NCI-H2107 treated with DMSO at 0.1 percent for 48 hours (cell line): ENCODE data around the gene HM13.
A peak's percentile ranks its signal among the peaks of the same experiment; 100 is the strongest.
"Not testable (repeated sequence)": the region's sequence is repeated elsewhere in the genome, so short reads cannot be mapped to it uniquely, and the experiment has no call there.

Source experiments
- DNase-seq: peaks from one replicate; lab custom pipeline; 2025; ENCODE audit not compliant: unreplicated experiment; lab: John Stamatoyannopoulos, UW

The HM13 gene

DNA sequence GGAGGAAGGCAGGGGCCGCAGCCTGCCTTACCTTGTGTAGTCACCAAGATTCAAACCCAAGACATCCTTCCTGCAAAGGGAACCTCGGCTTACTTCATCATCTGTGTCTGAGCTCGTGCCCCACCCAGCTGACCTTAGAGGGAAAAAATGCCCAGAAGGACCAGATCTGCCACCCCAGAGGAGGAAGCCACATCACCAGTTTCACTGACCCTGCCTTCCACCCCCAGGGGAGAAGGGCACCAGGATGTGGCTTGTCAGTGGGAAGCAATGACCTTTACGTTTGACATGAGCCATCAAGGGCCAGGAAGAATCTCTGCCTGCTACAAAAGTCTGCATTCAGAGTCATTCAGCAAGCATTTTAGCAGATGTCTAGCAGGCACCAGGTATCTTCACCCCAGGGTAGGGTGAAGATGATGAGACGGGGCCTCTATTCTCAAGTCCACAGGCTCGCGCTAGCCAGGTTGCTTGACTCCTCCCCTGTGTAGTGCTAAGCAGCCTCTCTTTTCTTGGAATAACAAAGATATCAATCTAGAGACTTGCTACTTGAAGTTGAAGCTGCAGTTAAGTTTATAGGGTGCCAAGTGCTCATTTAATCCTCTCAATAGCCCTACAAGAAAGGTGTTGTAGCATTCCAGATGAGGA lies 28.1 kb downstream of the HM13 start:
- no peak for DNase-seq

DNA sequence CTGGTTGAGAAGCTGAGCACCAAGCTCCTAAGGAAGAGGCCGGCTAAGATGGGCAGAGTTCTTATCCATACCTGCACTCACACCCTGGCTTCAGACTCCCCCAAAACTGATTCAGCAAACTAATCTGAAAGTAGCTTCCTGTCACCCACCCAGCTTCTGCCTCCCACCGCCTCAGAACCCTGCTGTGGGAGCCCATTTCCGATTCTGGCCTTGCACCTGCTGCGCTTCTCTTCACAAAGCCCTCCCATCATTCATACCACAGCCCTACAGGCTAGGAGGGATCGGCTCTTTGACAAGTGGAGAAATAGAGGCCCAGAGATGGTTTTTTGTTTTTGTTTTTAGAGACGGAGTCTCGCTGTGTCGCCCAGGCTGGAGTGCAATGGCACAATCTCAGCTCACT lies 28.7 kb downstream of the HM13 start:
- DNase-seq, result no peak

DNA sequence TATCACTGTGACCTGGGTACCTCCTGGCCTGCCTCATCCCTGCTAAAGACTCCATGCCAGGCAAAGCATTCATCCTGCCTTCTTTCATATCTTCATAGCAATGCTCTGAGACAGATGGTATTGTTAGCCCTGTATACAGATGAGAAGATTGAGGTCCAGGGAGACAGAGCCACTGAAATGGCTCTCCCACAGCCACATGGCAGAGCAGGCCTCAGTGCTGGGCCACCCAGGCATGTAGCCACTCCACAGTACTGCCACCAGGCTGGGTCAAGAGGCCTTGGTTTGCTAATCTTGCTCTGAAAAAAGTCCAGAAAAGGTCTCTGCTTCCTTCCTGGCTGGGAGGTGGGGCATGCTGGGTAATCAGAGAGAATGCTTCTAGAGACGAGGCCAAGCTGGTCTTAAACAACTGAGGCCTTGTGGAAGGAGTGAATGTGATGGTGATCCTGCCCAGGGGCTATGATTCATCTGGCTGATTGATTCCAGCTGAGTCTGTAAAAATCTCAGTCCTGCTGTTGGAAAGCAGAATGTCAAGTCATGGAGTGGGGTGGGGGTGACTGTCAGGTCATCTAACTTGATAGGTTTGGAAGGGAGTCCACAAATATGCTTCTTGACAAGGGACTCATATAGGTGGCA lies 29.8 kb downstream of the HM13 start:
- DNase-seq, result no peak

DNA sequence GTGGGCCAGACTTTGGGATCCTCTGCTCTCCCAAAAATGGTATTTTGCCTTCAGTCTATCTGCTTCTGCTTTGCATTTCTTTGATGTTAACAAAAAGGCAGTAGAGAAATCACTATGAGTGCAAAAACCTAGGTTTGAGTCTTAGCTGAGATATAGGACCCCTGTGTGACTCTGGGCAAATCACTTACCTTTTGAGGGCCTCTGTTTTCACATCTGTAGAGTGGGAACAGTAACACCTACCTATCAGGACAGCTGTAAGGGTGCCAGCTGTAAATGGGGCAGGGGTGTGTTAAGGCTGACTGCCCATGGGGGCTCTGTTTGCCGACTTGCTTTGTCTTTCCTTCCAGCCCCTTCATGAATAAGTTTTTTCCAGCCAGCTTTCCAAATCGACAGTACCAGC lies 30.4 kb downstream of the HM13 start:
- DNase-seq, result no peak

DNA sequence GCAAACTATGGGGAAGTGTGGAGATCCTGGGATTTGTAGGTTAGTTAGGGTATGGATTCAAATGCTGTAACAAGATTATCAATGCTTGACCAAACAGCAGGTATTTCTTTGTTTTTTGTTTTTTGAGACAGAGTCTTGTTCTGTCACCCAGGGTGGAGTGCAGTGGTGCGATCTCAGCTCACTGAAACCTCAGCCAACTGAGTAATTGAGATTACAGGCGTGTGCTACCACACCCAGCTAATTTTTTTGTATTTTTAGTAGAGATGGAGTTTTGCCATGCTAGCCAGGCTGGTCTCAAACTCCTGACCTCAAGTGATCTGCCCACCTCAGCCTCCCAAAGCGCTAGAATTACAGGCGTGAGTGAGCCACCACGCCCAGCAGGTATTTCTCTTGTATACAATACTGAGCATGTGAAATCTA lies 31.4 kb downstream of the HM13 start:
- not testable (repeated sequence) for DNase-seq

DNA sequence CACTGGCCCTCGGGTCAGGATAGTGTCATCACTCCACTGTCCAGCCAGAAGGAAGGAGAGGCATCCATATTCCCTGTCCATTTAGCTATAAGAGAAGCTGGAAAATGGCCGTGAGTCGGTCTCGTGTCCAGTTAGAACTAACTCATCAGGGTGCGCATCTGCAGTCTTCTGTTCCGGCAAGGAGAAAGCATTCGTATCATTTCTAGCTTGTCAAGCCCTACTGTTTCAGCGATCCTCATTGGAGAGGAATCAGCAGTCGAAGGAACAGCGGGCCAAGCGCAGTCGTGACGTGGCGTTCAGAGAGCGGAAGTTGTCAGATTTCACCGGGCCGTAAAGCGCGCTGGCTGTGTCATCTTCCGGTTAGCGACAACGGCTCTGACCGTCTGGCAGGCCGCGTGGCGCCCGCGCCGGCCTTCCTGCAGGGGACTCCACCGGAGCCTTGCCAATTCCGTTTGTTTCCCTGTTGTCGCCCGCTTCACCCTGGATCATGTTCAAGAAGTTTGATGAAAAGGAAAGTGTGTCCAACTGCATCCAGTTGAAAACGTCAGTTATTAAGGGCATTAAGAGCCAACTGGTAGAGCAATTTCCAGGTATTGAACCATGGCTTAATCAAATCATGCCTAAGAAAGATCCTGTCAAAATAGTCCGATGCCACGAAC lies 32.9 kb downstream of the HM13 start:
- DNase-seq, result no peak

DNA sequence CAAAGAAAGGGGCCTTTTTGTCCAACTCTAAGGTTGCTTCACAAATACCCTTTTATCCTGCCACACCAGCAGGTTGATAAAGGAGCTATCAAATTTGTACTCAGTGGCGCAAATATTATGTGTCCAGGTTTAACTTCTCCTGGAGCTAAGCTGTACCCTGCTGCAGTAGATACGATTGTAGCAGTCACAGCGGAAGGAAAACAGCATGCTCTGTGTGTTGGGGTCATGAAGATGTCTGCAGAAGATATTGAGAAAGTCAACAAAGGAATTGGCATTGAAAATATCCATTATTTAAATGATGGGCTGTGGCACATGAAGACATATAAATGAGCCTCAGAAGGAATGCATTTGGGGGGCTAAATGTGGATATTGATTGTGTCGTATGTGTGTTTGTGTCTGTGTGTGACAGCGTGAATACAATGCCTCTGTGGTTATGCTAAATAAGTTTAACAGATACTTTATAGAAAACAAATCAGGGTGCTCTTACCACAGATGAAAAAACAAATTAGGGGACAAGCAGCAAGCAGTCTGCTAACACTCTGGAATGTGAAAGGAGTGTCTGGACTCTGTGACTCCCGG lies 33.6 kb downstream of the HM13 start:
- no peak for DNase-seq

DNA sequence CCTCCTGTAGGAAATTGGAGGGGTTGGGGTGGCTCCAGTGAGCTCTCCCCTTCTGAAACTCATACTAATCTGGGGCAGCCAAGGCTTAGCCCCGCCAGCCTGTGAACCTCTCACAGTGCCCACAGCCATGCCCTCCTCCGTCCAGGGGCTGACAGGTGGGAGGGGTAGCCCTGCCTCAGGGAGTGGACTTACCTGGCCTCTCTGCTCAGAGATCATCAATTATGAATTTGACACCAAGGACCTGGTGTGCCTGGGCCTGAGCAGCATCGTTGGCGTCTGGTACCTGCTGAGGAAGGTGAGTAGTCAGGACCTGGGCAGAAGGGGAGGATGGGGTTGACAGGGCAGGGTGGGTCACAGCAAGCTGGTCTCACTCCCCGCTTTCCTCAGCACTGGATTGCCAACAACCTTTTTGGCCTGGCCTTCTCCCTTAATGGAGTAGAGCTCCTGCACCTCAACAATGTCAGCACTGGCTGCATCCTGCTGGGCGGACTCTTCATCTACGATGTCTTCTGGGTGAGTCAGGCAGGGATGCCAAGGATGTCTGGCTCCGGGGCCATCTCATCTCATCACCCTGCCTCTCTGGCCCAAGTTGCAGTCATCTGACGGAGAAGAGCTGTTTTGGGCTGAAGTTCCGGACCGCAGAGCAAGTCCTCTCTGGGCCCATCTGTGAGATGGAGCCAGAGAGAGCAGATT lies 34.7 kb downstream of the HM13 start:
- DNase-seq, result no peak

DNA sequence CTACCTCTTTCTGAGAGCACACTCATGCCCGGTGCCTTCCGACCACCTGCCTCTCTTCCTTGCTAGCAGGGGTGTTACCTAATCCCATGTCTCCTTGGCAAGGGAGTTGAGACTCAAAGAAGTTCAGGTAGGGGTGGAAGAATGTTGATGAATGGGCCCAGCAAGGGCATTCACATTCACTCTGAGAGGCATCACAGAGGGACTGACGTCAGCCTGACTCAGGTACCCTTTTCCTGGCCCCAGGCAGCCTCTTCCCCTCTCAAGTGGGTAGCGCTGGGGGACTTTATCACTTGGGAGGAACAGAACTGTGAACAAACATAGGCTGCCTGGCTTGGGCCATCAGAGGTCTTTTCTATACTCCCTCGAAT lies 35.3 kb downstream of the HM13 start:
- DNase-seq, result no peak

DNA sequence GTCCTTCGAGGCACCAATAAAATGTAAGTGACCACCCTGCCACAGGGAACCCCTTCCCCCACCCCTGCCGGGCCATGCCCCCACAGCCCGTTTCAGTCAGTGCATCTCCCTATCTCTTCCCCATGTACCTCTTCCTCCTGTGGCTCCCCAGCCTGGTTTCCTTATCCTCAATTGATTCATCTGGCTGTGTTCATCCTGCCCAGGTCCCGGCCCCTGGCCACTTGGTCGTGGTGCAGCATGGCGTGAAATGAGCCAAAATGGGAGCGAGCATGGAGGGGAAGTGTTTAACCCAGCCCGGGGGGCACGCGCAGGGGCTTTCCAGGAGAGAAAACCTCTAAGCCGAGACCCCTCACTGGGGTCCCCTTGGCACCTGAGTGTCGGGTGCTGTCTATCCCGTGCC lies 35.9 kb downstream of the HM13 start:
- DNase-seq, result no peak

DNA sequence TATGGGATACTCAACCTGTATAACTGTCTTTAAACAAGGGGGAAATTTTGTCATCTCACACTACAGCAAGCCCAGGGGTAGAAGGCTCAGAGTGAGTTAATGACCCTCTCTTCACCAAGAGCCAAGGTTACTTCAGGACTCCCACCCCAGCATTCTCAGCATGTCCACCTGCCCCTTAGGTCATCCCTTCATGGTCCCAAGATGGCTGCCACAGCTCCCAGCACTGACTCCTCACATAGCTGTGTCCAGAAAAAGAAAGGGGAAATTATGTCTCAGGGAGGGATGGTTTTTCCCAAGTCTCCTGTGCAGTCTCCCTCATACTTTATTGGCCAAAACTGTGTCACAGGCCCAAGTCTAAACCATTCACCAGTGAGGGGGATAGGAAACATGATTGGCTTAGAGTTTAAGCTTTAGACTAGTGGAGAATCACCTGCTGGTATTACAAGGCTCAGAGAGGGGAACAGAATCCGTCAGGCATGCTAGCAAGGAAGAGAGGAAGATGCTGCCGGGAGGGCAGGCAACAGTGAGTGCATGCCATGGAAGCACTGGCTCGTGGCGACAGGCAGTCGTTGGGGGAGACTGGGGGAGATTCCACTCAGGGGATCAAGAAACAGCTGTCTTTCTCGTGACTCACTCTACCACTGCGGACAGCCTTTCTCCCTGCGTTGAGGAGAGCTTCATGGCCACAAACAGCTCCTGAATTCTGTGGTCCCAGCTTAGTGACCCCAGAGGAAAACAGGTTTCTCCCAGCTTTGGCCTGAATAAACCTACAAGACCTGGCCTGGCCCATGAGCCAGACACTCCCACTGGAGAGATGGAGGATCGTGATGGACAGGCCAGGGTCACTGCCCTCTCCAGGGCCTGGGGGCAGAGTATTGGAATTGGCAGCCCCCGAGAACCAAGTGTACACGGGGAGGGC lies 37.2 kb downstream of the HM13 start:
- no peak for DNase-seq

DNA sequence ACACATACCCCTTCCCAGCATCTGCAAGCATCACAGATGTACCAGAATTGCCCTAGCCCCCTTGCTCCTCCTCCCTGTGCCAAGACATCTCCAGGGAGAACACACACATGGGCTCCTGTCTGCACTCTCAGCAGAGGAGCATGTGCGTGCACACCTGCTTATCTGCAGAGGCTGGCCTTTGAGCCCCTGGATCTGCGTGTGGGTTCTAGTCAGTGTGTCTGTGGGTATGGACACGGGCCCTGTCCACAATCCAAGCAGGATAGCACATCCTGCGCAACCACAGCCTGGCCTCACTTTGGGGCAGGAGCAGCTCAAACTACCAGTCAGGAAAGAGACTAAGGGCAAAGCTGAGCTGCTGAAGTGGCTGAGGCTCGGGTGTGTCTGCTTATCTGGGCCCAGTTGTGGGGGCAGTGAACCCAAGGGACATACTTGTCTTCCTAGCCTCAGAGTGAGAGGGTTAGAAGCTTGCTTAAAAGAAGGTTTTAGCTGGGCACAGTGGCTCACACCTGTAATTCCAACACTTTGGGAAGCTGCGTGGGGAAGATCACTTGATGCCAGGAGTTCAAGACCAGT lies 41.0 kb downstream of the HM13 start:
- no peak for DNase-seq

DNA sequence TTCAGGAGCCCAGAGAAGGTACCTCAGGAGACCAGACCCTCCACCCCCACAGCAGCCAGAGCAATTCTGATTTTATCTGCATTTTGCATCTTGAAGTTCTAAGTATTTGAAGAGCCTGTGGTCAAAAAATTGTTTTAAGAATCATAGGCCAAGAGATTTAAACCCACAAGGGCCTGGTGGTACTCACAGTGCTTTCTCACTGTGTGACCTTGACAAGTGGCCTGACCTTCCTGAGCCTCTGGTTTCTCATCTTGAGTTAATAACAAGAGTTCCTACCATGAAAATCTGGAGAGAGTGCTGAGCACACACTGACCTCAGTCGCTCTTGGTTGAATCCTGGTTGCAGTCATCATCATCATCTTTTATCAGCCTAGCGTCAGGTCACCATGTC lies 45.5 kb downstream of the HM13 start:
- DNase-seq, result no peak

DNA sequence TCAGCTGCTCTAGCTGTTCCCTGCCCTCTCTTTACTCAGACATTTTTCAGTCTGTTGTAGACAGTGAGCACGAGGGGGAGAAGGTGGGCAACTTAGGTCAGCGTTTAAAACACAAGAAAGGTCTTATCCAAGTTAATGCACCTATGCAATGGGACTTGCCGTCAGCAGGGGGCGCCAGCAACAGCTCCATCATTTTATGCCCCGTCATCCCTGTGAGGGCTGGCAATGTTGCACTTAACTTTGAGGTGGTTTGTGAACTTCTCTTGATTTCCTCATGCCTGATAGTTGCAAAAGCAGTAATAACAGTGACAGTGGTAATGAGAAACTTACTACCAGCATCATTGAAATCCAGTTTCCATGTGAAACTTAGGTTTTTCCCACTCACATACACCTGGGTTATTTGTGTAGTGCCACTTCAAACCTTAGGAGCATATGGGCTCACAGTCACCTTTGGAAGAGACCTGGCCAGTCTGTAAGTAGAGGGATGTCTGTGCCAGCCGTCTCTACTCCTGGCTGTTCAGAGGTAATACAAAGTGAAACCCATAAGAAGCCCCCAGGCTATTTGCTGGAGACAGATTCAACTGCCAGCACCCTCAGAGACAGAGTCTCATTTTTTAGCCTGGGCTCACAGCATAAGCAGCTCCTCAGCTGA lies 46.0 kb downstream of the HM13 start:
- peak; percentile 1 for DNase-seq

DNA sequence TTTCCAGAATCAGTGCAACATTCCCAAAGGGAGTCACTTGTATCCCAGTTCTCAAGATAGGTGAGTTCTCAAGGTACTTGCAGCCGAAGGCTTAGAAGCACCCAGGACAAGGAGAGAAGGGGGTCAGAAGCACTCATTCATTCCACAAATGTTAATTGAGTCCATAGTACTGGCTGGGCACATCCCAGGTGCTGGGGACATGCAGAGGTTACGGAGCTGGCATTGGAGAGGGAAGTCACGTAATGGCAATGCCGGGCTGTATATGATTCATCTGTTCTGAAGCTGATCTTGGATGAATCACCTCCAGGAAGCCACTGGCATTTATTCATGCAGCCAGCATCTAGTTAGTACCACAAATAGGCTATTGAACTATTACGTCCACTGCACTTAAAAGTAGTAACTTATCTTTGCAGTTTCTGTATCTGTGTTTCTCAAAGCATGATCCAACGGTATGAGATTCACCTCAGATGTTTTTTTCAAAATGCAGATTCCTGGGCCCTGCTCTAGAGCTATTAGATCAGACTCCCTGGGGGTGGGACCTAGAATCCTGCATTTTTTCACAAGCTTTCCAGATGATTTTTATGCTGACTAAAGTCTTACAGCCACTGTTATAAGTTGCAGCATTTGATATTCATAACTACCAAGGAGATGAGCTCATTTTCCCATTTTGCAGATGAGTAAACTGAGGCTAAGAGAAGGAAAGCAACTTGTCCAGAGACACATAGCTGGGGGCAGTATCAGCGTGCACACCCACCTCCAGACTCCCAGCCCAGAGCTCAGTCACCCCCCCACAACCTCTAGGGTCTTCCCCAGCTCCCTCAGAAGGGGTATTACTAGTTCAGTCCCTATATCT lies 46.7 kb downstream of the HM13 start:
- DNase-seq, result no peak

DNA sequence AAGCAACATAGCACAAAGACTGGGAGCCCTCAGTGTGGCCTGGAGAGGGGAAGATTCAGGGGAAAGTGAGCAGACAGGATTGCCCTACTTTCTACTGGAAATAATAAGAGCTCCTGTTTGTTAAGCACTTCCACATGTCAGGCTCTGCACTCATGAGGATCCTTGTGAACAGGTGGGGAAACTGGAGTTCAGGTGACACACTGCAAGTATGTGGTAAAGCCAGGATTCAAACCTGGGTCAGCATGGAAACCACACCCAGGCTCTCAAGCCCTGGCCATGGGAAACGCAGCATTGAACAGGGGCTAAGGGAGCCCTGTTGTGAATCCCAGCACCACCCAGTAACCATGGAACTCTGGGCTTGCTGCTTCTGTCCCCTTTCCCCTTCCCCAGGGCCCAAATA lies 48.0 kb downstream of the HM13 start:
- DNase-seq, result peak; percentile 8

DNA sequence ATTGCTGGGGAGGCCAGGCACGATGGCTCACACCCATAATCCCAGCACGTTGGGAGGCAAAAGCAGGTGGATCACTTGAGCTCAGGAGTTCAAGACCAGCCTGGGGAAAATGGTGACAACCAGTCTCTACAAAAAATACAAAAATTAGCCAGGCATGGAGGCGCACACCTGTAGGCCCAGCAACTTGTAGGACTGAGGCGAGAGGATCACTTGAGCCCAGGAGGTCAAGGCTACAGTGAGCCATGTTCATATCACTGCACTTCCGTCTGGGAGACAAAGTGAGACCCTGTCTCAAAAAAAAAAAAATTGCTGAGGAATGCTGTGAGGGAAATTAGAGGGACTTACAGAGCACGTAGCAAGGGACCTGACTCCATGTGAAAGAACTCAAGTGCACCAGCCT lies 50.0 kb downstream of the HM13 start:
- DNase-seq, result no peak

DNA sequence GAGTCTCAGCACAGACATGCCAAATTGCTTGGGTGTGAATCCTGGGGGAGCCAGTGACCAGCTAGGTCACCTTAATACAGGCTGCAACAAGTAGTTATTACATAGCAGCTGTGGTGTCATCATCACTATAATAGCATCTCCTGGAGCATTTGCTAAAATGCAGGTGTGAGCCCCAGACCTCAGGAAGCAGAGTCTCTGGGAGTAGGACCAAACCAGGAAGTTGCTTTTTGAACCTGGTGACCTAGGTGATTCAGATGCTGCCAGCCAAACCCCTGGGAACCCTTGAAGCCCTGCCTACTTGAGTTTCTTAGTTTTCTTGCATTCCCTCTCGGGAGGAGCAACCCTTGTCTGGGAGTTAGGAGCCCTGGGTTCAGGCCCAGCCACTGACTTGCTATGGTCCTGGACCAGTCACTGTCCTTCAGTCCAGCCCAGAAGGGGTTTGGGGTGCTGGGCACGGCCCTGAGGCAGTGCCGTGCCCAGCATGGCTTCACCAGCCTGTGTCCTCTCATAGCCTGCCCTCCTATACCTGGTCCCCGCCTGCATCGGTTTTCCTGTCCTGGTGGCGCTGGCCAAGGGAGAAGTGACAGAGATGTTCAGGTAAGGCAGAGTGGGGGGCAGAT lies 51.6 kb downstream of the HM13 start:
- DNase-seq, result no peak

DNA sequence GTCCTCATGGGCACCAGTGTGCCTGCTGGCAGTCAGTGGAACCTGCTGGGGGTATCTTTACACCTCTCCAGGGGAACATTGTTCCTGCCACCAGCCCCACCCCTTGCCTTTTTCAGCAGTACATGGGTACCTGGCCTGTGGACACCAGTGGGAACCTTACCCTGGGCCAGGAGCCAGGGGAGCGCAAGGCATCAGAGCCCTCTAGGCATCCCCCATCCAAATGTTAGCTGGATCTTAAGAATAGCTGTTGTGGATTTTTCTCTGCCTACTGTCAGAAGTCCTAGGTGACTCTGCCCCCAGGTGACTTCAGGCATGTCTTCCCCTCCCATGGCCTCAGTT lies 52.0 kb downstream of the HM13 start:
- DNase-seq, result no peak
